HepG2 (cell line): ENCODE measurements around the gene PMM2. TPM values are rescaled to one million over a fixed set of nuclear protein-coding genes. Genes with fewer than 3 reads are reported as not detected.
A peak's percentile ranks its signal among the peaks of the same experiment; 100 is the strongest.

ENCODE experiments used
- ARHGAP35 ChIP-seq: sonication (generic); formaldehyde crosslinking; IDR thresholded peaks from 2 replicates; pipeline ENCODE4 v1.9.0; 2022; ENCODE audit warnings: mild to moderate bottlenecking, inconsistent platforms, moderate library complexity, missing genetic modification reagents, borderline replicate concordance
- CBX2 ChIP-seq, 2 experiments: fragments of 200-600 bp in 1 of 2; sonication (generic); formaldehyde crosslinking in 1 of 2; IDR thresholded peaks; 2 replicates each; pipeline versions ENCODE4 v1.7.0 to v1.8.1; 2018 to 2022; ENCODE audit warnings: low read depth in 2 of 2, low read length in 1 of 2, mild to moderate bottlenecking in 1 of 2, missing genetic modification reagents in 1 of 2
- CREB3 ChIP-seq: sonication (generic); formaldehyde crosslinking; IDR thresholded peaks from 2 replicates; pipeline ENCODE4 v1.5.0; 2020; ENCODE audit warnings: missing genetic modification reagents
- ELF1 ChIP-seq: sonication (generic); formaldehyde crosslinking; IDR thresholded peaks from 2 replicates; pipeline ENCODE4 v1.4.0; 2020; ENCODE audit warnings: missing genetic modification reagents
- ETV5 ChIP-seq: IDR thresholded peaks from 2 replicates; pipeline ENCODE4 v1.6.1; 2018; ENCODE audit warnings: missing biosample characterization, missing genetic modification reagents, inconsistent platforms, borderline replicate concordance
- FOXK1 ChIP-seq: sonication (generic); formaldehyde crosslinking; IDR thresholded peaks from 2 replicates; pipeline ENCODE4 v1.4.0; 2020; ENCODE audit warnings: low read depth, missing genetic modification reagents, borderline replicate concordance
- GLI4 ChIP-seq: sonication (generic); formaldehyde crosslinking; IDR thresholded peaks from 2 replicates; pipeline ENCODE4 v1.5.1; 2020; ENCODE audit warnings: missing genetic modification reagents, mild to moderate bottlenecking, moderate library complexity, borderline replicate concordance
- HMGA1 ChIP-seq: sonication (generic); formaldehyde crosslinking; conservative IDR thresholded peaks from 2 replicates; pipeline ENCODE4 v1.4.0; 2020; ENCODE audit warnings: missing genetic modification reagents
- HMGXB3 ChIP-seq: sonication (generic); formaldehyde crosslinking; IDR thresholded peaks from 2 replicates; pipeline ENCODE4 v1.4.0; 2020; ENCODE audit warnings: missing genetic modification reagents, borderline replicate concordance
- KAT7 ChIP-seq: IDR thresholded peaks from 2 replicates; pipeline ENCODE4 v1.6.1; 2018; ENCODE audit warnings: borderline replicate concordance, missing compliant biosample characterization
- MTF2 ChIP-seq: sonication (generic); formaldehyde crosslinking; IDR thresholded peaks from 2 replicates; pipeline ENCODE4 v1.5.0; 2020; ENCODE audit warnings: missing genetic modification reagents, borderline replicate concordance
- NONO ChIP-seq, 2 experiments: fragments of 450-650 bp in 1 of 2; sonication (generic) in 1 of 2; formaldehyde crosslinking in 1 of 2; IDR thresholded peaks in 1 of 2; conservative IDR thresholded peaks in 1 of 2; 2 replicates each; pipeline versions ENCODE4 v1.6.1 to v1.8.0; 2017 to 2022; ENCODE audit warnings: mild to moderate bottlenecking in 1 of 2, missing genetic modification reagents in 1 of 2, moderate library complexity in 1 of 2
- SAFB2 ChIP-seq: sonication (generic); formaldehyde crosslinking; IDR thresholded peaks from 2 replicates; pipeline ENCODE4 v1.5.1; 2020; ENCODE audit warnings: missing genetic modification reagents, low read depth, mild to moderate bottlenecking, borderline replicate concordance
- SALL2 ChIP-seq: sonication (generic); formaldehyde crosslinking; IDR thresholded peaks from 2 replicates; pipeline ENCODE4 v1.8.1; 2023; ENCODE audit warnings: mild to moderate bottlenecking, missing genetic modification reagents, inconsistent platforms
- SNAPC4 ChIP-seq: sonication (generic); formaldehyde crosslinking; IDR thresholded peaks from 2 replicates; pipeline ENCODE4 v1.4.0; 2020; ENCODE audit warnings: mild to moderate bottlenecking, missing genetic modification reagents
- SOX6 ChIP-seq, 2 experiments: fragments of 450-650 bp in 1 of 2; sonication (generic) in 1 of 2; formaldehyde crosslinking in 1 of 2; IDR thresholded peaks; 2 replicates each; pipeline versions ENCODE4 v1.4.0 to v1.6.1; 2017 to 2020; ENCODE audit warnings: antibody characterized with exemption in 1 of 2, mild to moderate bottlenecking in 1 of 2, missing genetic modification reagents in 1 of 2
- ZNF383 ChIP-seq: sonication (generic); formaldehyde crosslinking; IDR thresholded peaks from 2 replicates; pipeline ENCODE4 v1.4.0; 2020; ENCODE audit warnings: missing genetic modification reagents, mild to moderate bottlenecking, borderline replicate concordance
- ZNF878 ChIP-seq: sonication (generic); formaldehyde crosslinking; IDR thresholded peaks from 2 replicates; pipeline ENCODE4 v1.8.1; 2023; ENCODE audit warnings: mild to moderate bottlenecking, missing genetic modification reagents, moderate library complexity
- polyA plus RNA-seq, 8 experiments: library from polyadenylated mRNA; depleted of rRNA in 3 of 8; stranded (reverse) in 7 of 8; unstranded in 1 of 8; fragments of >200 nt; fragmentation: Illumina TruSeq in 4 of 8; extraction: Trizol in 4 of 8; gene quantifications; 2 replicates each; pipeline versions ENCODE4 v1.2.1 to v1.2.3, GENCODE V29; 2011 to 2016; ENCODE audit warnings: low read depth in 4 of 8, missing spikeins in 1 of 8, mixed read lengths in 1 of 8; ENCODE audit not compliant: insufficient read depth in 1 of 8
- total RNA-seq, 5 experiments: library from RNA; depleted of rRNA; stranded (reverse); fragments of >200 nt; fragmentation: Illumina TruSeq; extraction: Trizol; gene quantifications; 2 replicates each; pipeline ENCODE4 v1.2.3, GENCODE V29; 2016; ENCODE audit warnings: low read depth in 1 of 5

Gene PMM2
- total and polyA plus RNA-seq, 2 of the 13 experiments (the other 11 are each of a cell fraction or from before 2014, with no cell fraction given), result 52.2 to 93.7 TPM

- TF ChIP-seq HMGXB3 (CRISPR knock-in tag) (no peak), NONO (IDR thresholded peaks at IDR 0.05) (no peak), NONO (CRISPR knock-in tag; conservative IDR thresholded peaks at IDR 0.05) (no peak), ETV5 (peak; percentile 14; the same call in 1 of the 2 replicates), SALL2 (0 out of 2 replicates have a peak, but pooled peaks have one; percentile 54), SNAPC4 (CRISPR knock-in tag) (no peak), SAFB2 (CRISPR knock-in tag) (no peak), CBX2 (IDR thresholded peaks at IDR 0.05; ENCODE audit: low read depth, low read length) (no peak), CBX2 (CRISPR knock-in tag; IDR thresholded peaks at IDR 0.05; ENCODE audit: low read depth) (no peak), ZNF878 (CRISPR knock-in tag) (no peak), CREB3 (CRISPR knock-in tag) (no peak), FOXK1 (no peak), KAT7 (CRISPR knock-in tag) (no peak), ZNF383 (no peak), MTF2 (CRISPR knock-in tag) (0 out of 2 replicates have a peak, but pooled peaks have one; percentile 26), GLI4 (no peak), ARHGAP35 (0 out of 2 replicates have a peak, but pooled peaks have one; percentile 1), ELF1 (CRISPR knock-in tag) (no peak), HMGA1 (CRISPR knock-in tag) (no peak), SOX6 (IDR thresholded peaks at IDR 0.05) (no peak), SOX6 (CRISPR knock-in tag; IDR thresholded peaks at IDR 0.05) (no peak)
Observed at GRCh38 chr16:8864480-8865110, 67.0 kb downstream of the PMM2 start (continued).
